H9 (cell line): ENCODE results near the gene LCN2. TPM values are rescaled to one million over a fixed set of nuclear protein-coding genes. Genes with fewer than 3 reads are reported as not detected.
A peak's percentile ranks its signal among the peaks of the same experiment; 100 is the strongest.

Experiments used
- DNase-seq: peaks from one replicate; pipeline ENCODE4 v3.0.0-alpha.2; 2017
- H2AFZ ChIP-seq: one replicate; pipeline ENCODE4 v1.6.1; 2013; ENCODE audit warnings: mild to moderate bottlenecking, low read length, control low read depth, moderate library complexity
- H2AK5ac ChIP-seq: 2 replicates; pipeline ENCODE4 v1.6.1; 2013; ENCODE audit warnings: low read length, control low read depth, mixed read lengths; ENCODE audit not compliant: insufficient read length
- H2BK120ac ChIP-seq: one replicate; pipeline ENCODE4 v1.6.1; 2013; ENCODE audit warnings: low read depth, mild to moderate bottlenecking, low read length, control low read depth, inconsistent platforms; ENCODE audit not compliant: poor library complexity, severe bottlenecking
- H2BK12ac ChIP-seq: 2 replicates; pipeline ENCODE4 v1.6.1; 2013; ENCODE audit warnings: low read length, control low read depth, mixed read lengths, low read depth; ENCODE audit not compliant: insufficient read length
- H2BK15ac ChIP-seq: 2 replicates; pipeline ENCODE4 v1.6.1; 2013; ENCODE audit warnings: low read depth, low read length, control low read depth
- H2BK20ac ChIP-seq: one replicate; pipeline ENCODE4 v1.6.1; 2013; ENCODE audit warnings: low read depth, mild to moderate bottlenecking, low read length, control low read depth, inconsistent platforms; ENCODE audit not compliant: poor library complexity, severe bottlenecking
- H2BK5ac ChIP-seq: 2 replicates; pipeline ENCODE4 v1.6.1; 2013; ENCODE audit warnings: low read length, control low read depth, mixed read lengths; ENCODE audit not compliant: insufficient read length
- H3K14ac ChIP-seq: 2 replicates; pipeline ENCODE4 v1.6.1; 2013; ENCODE audit warnings: low read length, control low read depth; ENCODE audit not compliant: insufficient read depth
- H3K18ac ChIP-seq: 2 replicates; pipeline ENCODE4 v1.6.1; 2013; ENCODE audit warnings: low read depth, mild to moderate bottlenecking, mixed read lengths, low read length, control low read depth; ENCODE audit not compliant: insufficient read length
- H3K23ac ChIP-seq: 2 replicates; pipeline ENCODE4 v1.6.1; 2013; ENCODE audit warnings: low read length, control low read depth, mixed read lengths, low read depth; ENCODE audit not compliant: insufficient read length
- H3K23me2 ChIP-seq: 2 replicates; pipeline ENCODE4 v1.6.1; 2013; ENCODE audit warnings: low read depth, mild to moderate bottlenecking, mixed read lengths, low read length, control low read depth; ENCODE audit not compliant: insufficient read length, poor library complexity, severe bottlenecking
- H3K27ac ChIP-seq: 2 replicates; pipeline ENCODE4 v1.5.1; 2013; ENCODE audit warnings: low read length, control low read depth, mixed read lengths, low read depth; ENCODE audit not compliant: insufficient read length
- H3K27me3 ChIP-seq: 2 replicates; pipeline ENCODE4 v1.6.1; 2013; ENCODE audit warnings: low read length, control low read depth, inconsistent platforms; ENCODE audit not compliant: insufficient read depth
- H3K4ac ChIP-seq: 2 replicates; pipeline ENCODE4 v1.6.1; 2013; ENCODE audit warnings: low read depth, mild to moderate bottlenecking, control low read depth, inconsistent platforms, low read length, moderate library complexity
- H3K4me1 ChIP-seq: 2 replicates; pipeline ENCODE4 v1.6.1; 2013; ENCODE audit warnings: low read length, control low read depth, inconsistent platforms; ENCODE audit not compliant: insufficient read depth
- H3K4me2 ChIP-seq: 2 replicates; pipeline ENCODE4 v1.6.1; 2013; ENCODE audit warnings: low read length, control low read depth, mixed read lengths; ENCODE audit not compliant: insufficient read length, insufficient read depth
- H3K56ac ChIP-seq: 2 replicates; pipeline ENCODE4 v1.6.1; 2013; ENCODE audit warnings: low read depth, mild to moderate bottlenecking, mixed read lengths, low read length, control low read depth; ENCODE audit not compliant: insufficient read length
- H3K79me1 ChIP-seq: 2 replicates; pipeline ENCODE4 v1.6.1; 2013; ENCODE audit warnings: low read depth, mild to moderate bottlenecking, moderate library complexity, low read length, control low read depth, inconsistent platforms; ENCODE audit not compliant: insufficient read depth, poor library complexity, severe bottlenecking
- H3K79me2 ChIP-seq: 2 replicates; pipeline ENCODE4 v1.6.1; 2013; ENCODE audit warnings: low read length, control low read depth, inconsistent platforms; ENCODE audit not compliant: insufficient read depth
- H3K9ac ChIP-seq: 2 replicates; pipeline ENCODE4 v1.6.1; 2013; ENCODE audit warnings: low read length, control low read depth, mixed read lengths; ENCODE audit not compliant: insufficient read length; ENCODE audit errors: extremely low read depth
- H3K9me3 ChIP-seq: one replicate; pipeline ENCODE4 v1.6.1; 2013; ENCODE audit warnings: low read depth, low read length, inconsistent platforms; ENCODE audit not compliant: control insufficient read depth
- H3T11ph ChIP-seq: one replicate; pipeline ENCODE4 v1.6.1; 2013; ENCODE audit warnings: mild to moderate bottlenecking, low read length, control low read depth, inconsistent platforms
- H4K20me1 ChIP-seq: one replicate; pipeline ENCODE4 v1.6.1; 2013; ENCODE audit not compliant: control insufficient read depth, insufficient read length, insufficient read depth
- H4K5ac ChIP-seq: 2 replicates; pipeline ENCODE4 v1.6.1; 2013; ENCODE audit warnings: low read depth, mild to moderate bottlenecking, mixed read lengths, low read length, control low read depth; ENCODE audit not compliant: insufficient read length
- H4K8ac ChIP-seq: replicated peaks from 2 replicates; pipeline ENCODE4 v1.6.1; 2013; ENCODE audit warnings: low read length, control low read depth, mixed read lengths, low read depth; ENCODE audit not compliant: insufficient read length
- H4K91ac ChIP-seq: 2 replicates; pipeline ENCODE4 v1.6.1; 2013; ENCODE audit warnings: low read depth, mild to moderate bottlenecking, moderate library complexity, mixed read lengths, low read length, control low read depth; ENCODE audit not compliant: insufficient read length
- H3K27ac Mint-ChIP-seq, 3 experiments: 2 replicates in 2 of 3; 3 replicates in 1 of 3; pipeline ENCODE4 v1.8.0; 2020 to 2021; ENCODE audit warnings: mixed read lengths in 3 of 3, mild to moderate bottlenecking in 1 of 3, moderate library complexity in 1 of 3
- H3K27me3 Mint-ChIP-seq: 2 replicates; pipeline ENCODE4 v1.8.0; 2021; ENCODE audit warnings: low read depth, mild to moderate bottlenecking, moderate library complexity, mixed read lengths
- H3K36me3 Mint-ChIP-seq, 3 experiments: 2 replicates in 2 of 3; 3 replicates in 1 of 3; pipeline ENCODE4 v1.8.0; 2020 to 2021; ENCODE audit warnings: low read depth in 3 of 3, mixed read lengths in 3 of 3; ENCODE audit not compliant: insufficient read depth in 1 of 3
- H3K4me1 Mint-ChIP-seq, 2 experiments: 2 replicates each; pipeline ENCODE4 v1.8.0; 2020; ENCODE audit warnings: mixed read lengths in 2 of 2
- H3K4me3 Mint-ChIP-seq, 2 experiments: 2 replicates in 1 of 2; 3 replicates in 1 of 2; pipeline ENCODE4 v1.8.0; 2020 to 2021; ENCODE audit warnings: mild to moderate bottlenecking in 2 of 2, mixed read lengths in 2 of 2, moderate library complexity in 1 of 2
- H3K9me3 Mint-ChIP-seq, 2 experiments: 2 replicates in 1 of 2; 3 replicates in 1 of 2; pipeline ENCODE4 v1.8.0; 2020; ENCODE audit warnings: mild to moderate bottlenecking in 2 of 2, mixed read lengths in 2 of 2, moderate library complexity in 1 of 2
- CTCF ChIP-seq: fragments of 200-600 bp; sonication (generic); conservative IDR thresholded peaks from 3 replicates; pipeline ENCODE4 v1.8.0; 2021; ENCODE audit warnings: antibody characterized with exemption, mild to moderate bottlenecking
- WGBS: extraction: QIAGEN DNeasy Blood & Tissue Kit; methylation state at CpG from one replicate; pipeline ENCODE4 v1.1.7; 2013; ENCODE audit warnings: missing lambda C conversion rate, low lambda C conversion rate, mixed read lengths; ENCODE audit not compliant: insufficient read length; ENCODE audit errors: extremely low coverage; 5-methylcytosine and 5-hydroxymethylcytosine counted together
- total RNA-seq: library from RNA; stranded (reverse); gene quantifications from 2 replicates; pipeline ENCODE4 v1.2.1, GENCODE V29; 2021

The LCN2 gene
- total RNA-seq, 1 experiment from 2014 or later = not detected

GRCh38 chr9:128161215-128161902 lies 12.1 kb downstream of the LCN2 start:
- Histone ChIP-seq H3K18ac (no peak overlapping the region), H2BK5ac (no peak overlapping the region), H4K91ac (no peak overlapping the region), H3K23ac (no peak overlapping the region), H3K79me1 (no peaks in the 10 kb centered on the region), H2AK5ac (no peak overlapping the region), H4K5ac (no peak overlapping the region), H3K9me3 (no peaks in the 10 kb centered on the region), H3T11ph (no peak overlapping the region), H4K8ac (no peak overlapping the region), H3K4me2 (no peak overlapping the region), H4K20me1 (no peaks in the 10 kb centered on the region), H3K27ac (no peak overlapping the region), H3K27me3 (no peaks in the 10 kb centered on the region), H2AFZ (no peak overlapping the region), H3K4me1 (no peaks in the 10 kb centered on the region; the same call in 1 of the 2 replicates), H2BK120ac (no peak overlapping the region), H3K9ac (no peak overlapping the region), H2BK20ac (no peak overlapping the region), H3K14ac (no peak overlapping the region), H2BK15ac (no peak overlapping the region), H3K23me2 (peaks cover 7% of the 10 kb centered on the region), H3K79me2 (no peaks in the 10 kb centered on the region), H2BK12ac (no peak overlapping the region), H3K56ac (no peak overlapping the region), H3K4ac (no peak overlapping the region)
- H3K27me3 Mint-ChIP-seq = no peaks in the 10 kb centered on the region
- WGBS = no CpG with 5 or more reads among the region's 13 CpGs
- H3K4me3 Mint-ChIP-seq = peak overlapping the region; percentile 76 to 82
- peaks cover 7 to 37% (median 19%) of the 10 kb centered on the region in 3 experiments; a peak in 6 of 7 replicates for H3K36me3 Mint-ChIP-seq
- DNase-seq = no peak
- no peak for TF ChIP-seq CTCF
- H3K27ac Mint-ChIP-seq = no peak overlapping the region
- H3K9me3 Mint-ChIP-seq = no peaks in the 10 kb centered on the region
- peaks cover 6 to 8% of the 10 kb centered on the region in 2 experiments for H3K4me1 Mint-ChIP-seq
